SK-N-SH (cell line): Measurements from ENCODE around the gene HSCB.

Experiments used
- EP300 ChIP-seq, 2 experiments: IDR thresholded peaks; 2 replicates each; pipeline versions ENCODE4 v1.4.0 to v1.6.1; 2012; ENCODE audit warnings: borderline replicate concordance in 1 of 2, low read depth in 1 of 2, low read length in 1 of 2
- GABPA ChIP-seq: IDR thresholded peaks from 2 replicates; pipeline ENCODE4 v1.4.0; 2012; ENCODE audit warnings: low read depth, mild to moderate bottlenecking
- GATA2 ChIP-seq: sonication (generic); formaldehyde crosslinking; IDR thresholded peaks from 2 replicates; pipeline ENCODE4 v1.5.0; 2020; ENCODE audit warnings: mild to moderate bottlenecking, missing genetic modification reagents
- MXI1 ChIP-seq: IDR thresholded peaks from 2 replicates; pipeline ENCODE4 v1.6.1; 2012; ENCODE audit warnings: mild to moderate bottlenecking, low read depth, low read length, improper control_type of control experiment
- NRF1 ChIP-seq: IDR thresholded peaks from 2 replicates; pipeline ENCODE4 v1.6.1; 2012; ENCODE audit warnings: low read depth, mild to moderate bottlenecking, low read length
- POLR2AphosphoS5 ChIP-seq: IDR thresholded peaks from 2 replicates; pipeline ENCODE4 v1.6.1; 2012; ENCODE audit warnings: low read depth, low read length
- RCOR1 ChIP-seq: fragments of 150-350 bp; IDR thresholded peaks from 2 replicates; pipeline ENCODE4 v1.6.1; 2017; ENCODE audit warnings: antibody characterized with exemption, low read length
- RXRA ChIP-seq: IDR thresholded peaks from 2 replicates; pipeline ENCODE4 v1.4.0; 2012; ENCODE audit warnings: low read depth, mild to moderate bottlenecking, borderline replicate concordance
- TAF1 ChIP-seq: IDR thresholded peaks from 2 replicates; pipeline ENCODE4 v1.6.1; 2012; ENCODE audit warnings: low read depth, mild to moderate bottlenecking, low read length, moderate library complexity, borderline replicate concordance
- YY1 ChIP-seq: IDR thresholded peaks from 2 replicates; pipeline ENCODE4 v1.4.0; 2012; ENCODE audit warnings: low read depth, mild to moderate bottlenecking
- TF ChIP-seq, protein P1 (sequence below): IDR thresholded peaks from 2 replicates; pipeline ENCODE4 v1.4.0; 2012; ENCODE audit warnings: low read depth
- TF ChIP-seq, protein P2 (sequence below): fragments of 200-600 bp; sonication (generic); IDR thresholded peaks from 2 replicates; pipeline ENCODE4 v1.6.1; 2017; ENCODE audit warnings: antibody characterized with exemption, mild to moderate bottlenecking, moderate library complexity

DNA sequence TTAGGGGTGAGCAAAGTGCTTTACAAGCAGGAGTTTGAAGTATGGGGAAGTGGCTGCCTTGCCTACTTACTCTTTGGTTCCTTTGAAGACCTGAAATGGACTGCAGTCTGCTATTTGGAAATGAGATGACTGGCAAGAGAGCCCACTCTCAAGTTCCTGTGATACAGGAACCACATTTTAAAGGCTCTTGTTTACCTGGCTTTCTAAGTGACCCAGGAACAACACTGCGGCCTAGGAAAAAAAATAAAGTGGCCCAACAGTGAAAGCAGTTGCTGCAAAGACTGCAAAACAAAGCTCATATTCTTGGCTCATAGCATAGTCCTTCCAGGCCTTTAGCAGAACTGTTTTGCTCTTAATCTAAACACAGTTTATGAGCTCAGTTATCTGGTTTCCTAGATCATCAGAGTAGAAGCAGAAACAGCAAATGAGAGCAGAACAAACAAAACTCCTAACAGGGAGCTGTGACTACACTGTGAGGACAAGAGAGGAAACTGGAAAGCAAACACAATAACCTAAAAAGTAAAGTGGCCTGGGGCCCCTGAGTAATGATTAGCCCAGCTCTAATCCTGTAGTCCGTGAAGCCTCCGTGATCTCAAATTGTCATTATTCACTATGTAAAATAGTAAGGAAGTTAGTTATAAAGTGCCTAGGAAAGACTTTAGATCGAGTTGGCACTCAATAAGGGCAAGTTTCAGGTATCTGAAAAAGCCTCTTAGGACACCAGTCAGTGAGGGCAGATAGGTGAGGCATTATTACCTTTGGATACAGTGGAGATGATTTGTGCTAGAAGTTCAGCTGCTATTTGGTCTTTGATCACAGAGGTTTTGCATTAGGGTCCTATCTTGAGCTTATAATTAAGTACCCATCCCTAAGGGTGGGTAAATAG, 42.2 kb downstream of the HSCB start:
- TF ChIP-seq TAF1 (no peak), EP300 (IDR thresholded peaks at IDR 0.05; ENCODE audit: borderline replicate concordance in 1 of 2, low read depth in 1 of 2, low read length in 1 of 2) (no peak), NRF1 (no peak), RXRA (no peak), YY1 (no peak), RCOR1 (no peak), GABPA (no peak), GATA2 (no peak), MXI1 (no peak), POLR2AphosphoS5 (no peak)
- TF ChIP-seq, protein P1, sequence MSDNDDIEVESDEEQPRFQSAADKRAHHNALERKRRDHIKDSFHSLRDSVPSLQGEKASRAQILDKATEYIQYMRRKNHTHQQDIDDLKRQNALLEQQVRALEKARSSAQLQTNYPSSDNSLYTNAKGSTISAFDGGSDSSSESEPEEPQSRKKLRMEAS = no peak
- TF ChIP-seq, protein P2, sequence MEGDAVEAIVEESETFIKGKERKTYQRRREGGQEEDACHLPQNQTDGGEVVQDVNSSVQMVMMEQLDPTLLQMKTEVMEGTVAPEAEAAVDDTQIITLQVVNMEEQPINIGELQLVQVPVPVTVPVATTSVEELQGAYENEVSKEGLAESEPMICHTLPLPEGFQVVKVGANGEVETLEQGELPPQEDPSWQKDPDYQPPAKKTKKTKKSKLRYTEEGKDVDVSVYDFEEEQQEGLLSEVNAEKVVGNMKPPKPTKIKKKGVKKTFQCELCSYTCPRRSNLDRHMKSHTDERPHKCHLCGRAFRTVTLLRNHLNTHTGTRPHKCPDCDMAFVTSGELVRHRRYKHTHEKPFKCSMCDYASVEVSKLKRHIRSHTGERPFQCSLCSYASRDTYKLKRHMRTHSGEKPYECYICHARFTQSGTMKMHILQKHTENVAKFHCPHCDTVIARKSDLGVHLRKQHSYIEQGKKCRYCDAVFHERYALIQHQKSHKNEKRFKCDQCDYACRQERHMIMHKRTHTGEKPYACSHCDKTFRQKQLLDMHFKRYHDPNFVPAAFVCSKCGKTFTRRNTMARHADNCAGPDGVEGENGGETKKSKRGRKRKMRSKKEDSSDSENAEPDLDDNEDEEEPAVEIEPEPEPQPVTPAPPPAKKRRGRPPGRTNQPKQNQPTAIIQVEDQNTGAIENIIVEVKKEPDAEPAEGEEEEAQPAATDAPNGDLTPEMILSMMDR = no peak
